SH-SY5Y (cell line): Measurements from ENCODE around the gene SRRM4.

Experiments used
- GATA2 ChIP-seq: IDR thresholded peaks from 2 replicates; pipeline ENCODE4 v1.6.1; 2011; ENCODE audit warnings: mild to moderate bottlenecking, low read depth, low read length
- GATA3 ChIP-seq: IDR thresholded peaks from 2 replicates; pipeline ENCODE4 v1.6.1; 2011; ENCODE audit warnings: low read depth, mild to moderate bottlenecking, low read length, moderate library complexity

- no peak; the same call in 1 of the 2 replicates for TF ChIP-seq GATA2
- TF ChIP-seq GATA3 = no peak
Measured at GRCh38 chr12:119090276-119090675, 108.9 kb downstream of the SRRM4 start.
